Stimulated activated naive B cell treated with anti-CD40 and anti-IgM and Interleukin-4, amounts not matched to agents 10 μg/mL and 1 μg/mL and 100 μg/mL, for 72 hours (primary cell): ENCODE measurements around the gene INTS1.

Source experiments
- ATAC-seq, 2 donors: fragments of 150-1000 bp; cut with Tn5 transposase; replicated peaks; 2 replicates each; pipeline ENCODE4 v1.10.0; 2021; ENCODE audit warnings: moderate library complexity in 1 of 2
- DNase-seq: peaks from one replicate; pipeline ENCODE4 v3.0.0; 2021
- H3K27ac Mint-ChIP-seq: one replicate; pipeline ENCODE4 v1.8.0; 2022; ENCODE audit warnings: mild to moderate bottlenecking, mixed read lengths
- H3K27me3 Mint-ChIP-seq, 2 donors: one replicate each; pipeline ENCODE4 v1.8.0; 2022; ENCODE audit warnings: mixed read lengths in 2 of 2
- H3K36me3 Mint-ChIP-seq, 2 donors: one replicate each; pipeline ENCODE4 v1.8.0; 2022; ENCODE audit warnings: mixed read lengths in 2 of 2, mild to moderate bottlenecking in 1 of 2
- H3K4me1 Mint-ChIP-seq, 2 donors: one replicate each; pipeline ENCODE4 v1.8.0; 2022; ENCODE audit warnings: mixed read lengths in 2 of 2, mild to moderate bottlenecking in 1 of 2
- H3K4me3 Mint-ChIP-seq, 2 donors: one replicate each; pipeline ENCODE4 v1.8.0; 2022; ENCODE audit warnings: mild to moderate bottlenecking in 2 of 2, mixed read lengths in 2 of 2, moderate library complexity in 1 of 2
- H3K9me3 Mint-ChIP-seq, 2 donors: one replicate each; pipeline ENCODE4 v1.8.0; 2022; ENCODE audit warnings: mixed read lengths in 2 of 2, mild to moderate bottlenecking in 1 of 2

INTS1 gene, protein sequence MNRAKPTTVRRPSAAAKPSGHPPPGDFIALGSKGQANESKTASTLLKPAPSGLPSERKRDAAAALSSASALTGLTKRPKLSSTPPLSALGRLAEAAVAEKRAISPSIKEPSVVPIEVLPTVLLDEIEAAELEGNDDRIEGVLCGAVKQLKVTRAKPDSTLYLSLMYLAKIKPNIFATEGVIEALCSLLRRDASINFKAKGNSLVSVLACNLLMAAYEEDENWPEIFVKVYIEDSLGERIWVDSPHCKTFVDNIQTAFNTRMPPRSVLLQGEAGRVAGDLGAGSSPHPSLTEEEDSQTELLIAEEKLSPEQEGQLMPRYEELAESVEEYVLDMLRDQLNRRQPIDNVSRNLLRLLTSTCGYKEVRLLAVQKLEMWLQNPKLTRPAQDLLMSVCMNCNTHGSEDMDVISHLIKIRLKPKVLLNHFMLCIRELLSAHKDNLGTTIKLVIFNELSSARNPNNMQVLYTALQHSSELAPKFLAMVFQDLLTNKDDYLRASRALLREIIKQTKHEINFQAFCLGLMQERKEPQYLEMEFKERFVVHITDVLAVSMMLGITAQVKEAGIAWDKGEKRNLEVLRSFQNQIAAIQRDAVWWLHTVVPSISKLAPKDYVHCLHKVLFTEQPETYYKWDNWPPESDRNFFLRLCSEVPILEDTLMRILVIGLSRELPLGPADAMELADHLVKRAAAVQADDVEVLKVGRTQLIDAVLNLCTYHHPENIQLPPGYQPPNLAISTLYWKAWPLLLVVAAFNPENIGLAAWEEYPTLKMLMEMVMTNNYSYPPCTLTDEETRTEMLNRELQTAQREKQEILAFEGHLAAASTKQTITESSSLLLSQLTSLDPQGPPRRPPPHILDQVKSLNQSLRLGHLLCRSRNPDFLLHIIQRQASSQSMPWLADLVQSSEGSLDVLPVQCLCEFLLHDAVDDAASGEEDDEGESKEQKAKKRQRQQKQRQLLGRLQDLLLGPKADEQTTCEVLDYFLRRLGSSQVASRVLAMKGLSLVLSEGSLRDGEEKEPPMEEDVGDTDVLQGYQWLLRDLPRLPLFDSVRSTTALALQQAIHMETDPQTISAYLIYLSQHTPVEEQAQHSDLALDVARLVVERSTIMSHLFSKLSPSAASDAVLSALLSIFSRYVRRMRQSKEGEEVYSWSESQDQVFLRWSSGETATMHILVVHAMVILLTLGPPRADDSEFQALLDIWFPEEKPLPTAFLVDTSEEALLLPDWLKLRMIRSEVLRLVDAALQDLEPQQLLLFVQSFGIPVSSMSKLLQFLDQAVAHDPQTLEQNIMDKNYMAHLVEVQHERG (N-terminal part only)

DNA sequence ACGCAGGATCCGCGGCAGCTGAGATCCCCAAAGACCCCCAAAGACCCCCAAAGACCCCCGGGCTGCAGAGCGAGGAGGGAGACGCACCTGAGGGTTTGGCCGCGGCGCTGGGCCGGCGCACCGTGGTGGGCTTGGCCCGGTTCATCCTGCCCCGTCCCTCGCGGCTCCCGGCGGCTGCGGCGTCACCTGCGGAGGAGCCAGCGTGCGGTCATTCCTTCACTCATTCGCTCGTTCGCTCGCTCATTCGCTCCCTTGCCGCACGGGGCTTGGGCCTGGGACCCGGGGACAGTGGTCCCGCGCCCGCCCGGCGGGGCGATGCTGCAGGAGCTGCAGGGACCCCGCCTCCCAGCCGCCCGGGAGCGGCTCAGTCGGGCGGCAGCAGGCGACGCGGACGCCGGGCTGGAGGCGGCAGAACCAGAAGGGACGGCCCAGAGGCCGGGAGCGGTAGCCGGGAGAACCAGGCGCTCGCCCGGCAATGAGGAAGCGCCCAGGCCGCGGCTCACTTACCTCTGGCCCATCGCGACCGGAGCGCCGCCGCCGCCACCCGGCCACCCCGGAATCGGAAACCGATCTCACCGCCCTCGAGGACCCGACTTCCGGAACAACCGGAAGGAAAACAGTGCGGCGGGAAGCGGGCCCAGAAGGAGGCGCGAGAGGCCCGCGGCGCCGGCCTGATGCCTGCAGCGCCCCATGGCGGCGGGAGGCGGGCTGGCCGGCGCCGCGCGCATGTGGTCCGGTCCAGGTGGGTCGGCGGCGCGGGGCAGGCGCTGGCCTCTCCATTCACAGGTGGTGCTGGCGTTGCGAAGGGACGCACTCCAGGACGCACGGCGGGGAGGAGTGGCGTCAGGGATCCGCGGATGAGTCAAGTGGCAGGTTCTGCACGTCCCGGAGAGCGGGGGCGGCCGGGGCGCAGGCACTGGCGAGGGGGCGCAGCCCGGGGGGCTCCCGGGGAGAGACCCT lies at the start of gene INTS1:
Gene INTS1, minus strand, starts transcription at position 574 of the 960 bp plus-strand sequence. Its CDS starts 429 bp downstream, at position 145.
- H3K27me3 Mint-ChIP-seq: no peaks in the 10 kb centered on the region
- H3K4me1 Mint-ChIP-seq: peaks cover 46 to 68% of the 10 kb centered on the region in 2 donors
- H3K9me3 Mint-ChIP-seq: no peaks in the 10 kb centered on the region
- peak within 1 kb of the TSS; percentile 92 for H3K27ac Mint-ChIP-seq
- peaks cover 26 to 27% of the 10 kb centered on the region in 2 donors for H3K36me3 Mint-ChIP-seq
- ATAC-seq: peak; percentile 84 to 86
- peak within 1 kb of the TSS; percentile 92 to 97 for H3K4me3 Mint-ChIP-seq
- DNase-seq: peak; percentile 86

DNA sequence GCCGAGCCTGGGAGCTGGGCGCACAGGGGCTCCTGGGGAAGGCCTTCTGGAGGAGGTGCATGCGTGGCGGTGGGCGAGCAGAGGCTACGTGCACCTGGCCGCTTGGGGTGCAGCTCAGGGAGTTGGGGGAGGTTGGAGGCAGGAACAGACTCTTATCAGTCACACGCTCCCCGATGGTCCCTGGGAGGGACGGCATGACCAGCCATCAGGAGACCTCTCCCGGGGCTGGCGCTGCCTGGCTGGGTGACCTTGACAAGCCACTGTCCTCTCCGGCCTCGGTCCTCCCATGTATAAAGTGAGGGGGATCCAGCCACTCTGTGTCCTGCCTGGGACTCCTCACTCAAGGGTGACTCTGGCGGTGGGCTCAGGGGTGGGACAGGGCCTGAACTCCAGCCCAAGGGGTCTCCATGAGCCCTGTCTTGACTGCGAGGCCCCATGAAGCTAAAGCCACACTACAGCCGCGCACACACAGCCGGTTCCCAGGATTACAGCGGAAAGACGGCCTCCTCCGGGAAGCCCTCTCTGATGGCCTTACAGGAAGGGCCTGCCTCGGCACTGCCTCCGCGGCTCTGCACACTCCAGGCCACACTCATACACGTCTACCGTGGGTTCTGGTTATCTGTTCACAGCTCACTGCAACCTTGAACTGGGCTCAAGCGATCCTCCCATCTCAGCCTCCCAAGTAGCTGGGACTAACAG lies 49.5 kb upstream of the INTS1 start:
- Mint-ChIP-seq H3K27me3 (no peaks in the 10 kb centered on the region), H3K4me1 (peaks cover 5 to 7% of the 10 kb centered on the region in 2 donors), H3K36me3 (no peaks in the 10 kb centered on the region), H3K27ac (no peak overlapping the region), H3K9me3 (no peaks in the 10 kb centered on the region), H3K4me3 (no peak overlapping the region)
- DNase-seq (no peak), ATAC-seq (no peak)

DNA sequence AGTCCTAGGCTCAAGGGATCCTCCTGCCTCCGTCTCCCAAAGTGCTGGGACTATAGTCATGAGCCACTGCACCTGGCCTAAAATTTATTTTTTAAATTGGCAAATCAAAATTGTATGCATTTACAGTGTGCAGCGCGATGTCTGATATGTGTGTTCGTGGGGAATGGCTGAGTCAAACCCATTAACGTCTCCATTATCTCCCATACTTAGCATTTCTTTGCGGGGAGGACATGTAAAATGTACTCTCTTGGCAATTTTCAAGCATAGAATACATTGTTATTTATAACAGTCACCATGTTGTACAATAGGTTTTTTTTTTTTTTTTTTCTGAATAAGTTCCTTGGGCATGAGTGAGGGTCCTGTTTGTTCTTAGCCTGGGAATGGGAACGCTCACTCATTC lies 48.0 kb upstream of the INTS1 start:
- ATAC-seq (no peak), DNase-seq (no peak)
- H3K36me3 Mint-ChIP-seq: peaks cover 0 to 1% of the 10 kb centered on the region in 2 donors
- no peaks in the 10 kb centered on the region for H3K27me3 Mint-ChIP-seq
- no peaks in the 10 kb centered on the region for H3K9me3 Mint-ChIP-seq
- H3K4me3 Mint-ChIP-seq: no peak overlapping the region
- H3K4me1 Mint-ChIP-seq: peaks cover 8 to 14% of the 10 kb centered on the region in 2 donors
- no peak overlapping the region for H3K27ac Mint-ChIP-seq

DNA sequence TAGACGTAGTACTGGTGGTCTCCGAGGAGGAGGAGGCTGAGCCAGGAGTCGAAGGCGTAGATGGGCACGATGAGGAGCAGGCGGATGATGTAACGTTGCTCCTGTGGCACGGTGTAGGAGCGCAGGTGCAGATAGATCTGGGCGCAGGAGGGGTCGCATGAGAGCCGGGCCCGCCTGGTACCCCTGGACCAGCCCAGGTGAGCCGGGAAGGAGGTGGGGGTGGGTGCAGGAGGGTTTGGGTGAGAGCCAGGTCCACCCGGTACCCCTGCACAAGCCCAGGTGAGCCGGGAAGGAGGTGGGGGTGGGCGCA lies 46.6 kb upstream of the INTS1 start:
- Mint-ChIP-seq H3K27me3 (no peaks in the 10 kb centered on the region), H3K36me3 (peaks cover 0 to 1% of the 10 kb centered on the region in 2 donors), H3K4me1 (peaks cover 6 to 8% of the 10 kb centered on the region in 2 donors), H3K9me3 (no peaks in the 10 kb centered on the region), H3K4me3 (no peak overlapping the region), H3K27ac (no peak overlapping the region)
- DNase-seq: no peak
- no peak for ATAC-seq

DNA sequence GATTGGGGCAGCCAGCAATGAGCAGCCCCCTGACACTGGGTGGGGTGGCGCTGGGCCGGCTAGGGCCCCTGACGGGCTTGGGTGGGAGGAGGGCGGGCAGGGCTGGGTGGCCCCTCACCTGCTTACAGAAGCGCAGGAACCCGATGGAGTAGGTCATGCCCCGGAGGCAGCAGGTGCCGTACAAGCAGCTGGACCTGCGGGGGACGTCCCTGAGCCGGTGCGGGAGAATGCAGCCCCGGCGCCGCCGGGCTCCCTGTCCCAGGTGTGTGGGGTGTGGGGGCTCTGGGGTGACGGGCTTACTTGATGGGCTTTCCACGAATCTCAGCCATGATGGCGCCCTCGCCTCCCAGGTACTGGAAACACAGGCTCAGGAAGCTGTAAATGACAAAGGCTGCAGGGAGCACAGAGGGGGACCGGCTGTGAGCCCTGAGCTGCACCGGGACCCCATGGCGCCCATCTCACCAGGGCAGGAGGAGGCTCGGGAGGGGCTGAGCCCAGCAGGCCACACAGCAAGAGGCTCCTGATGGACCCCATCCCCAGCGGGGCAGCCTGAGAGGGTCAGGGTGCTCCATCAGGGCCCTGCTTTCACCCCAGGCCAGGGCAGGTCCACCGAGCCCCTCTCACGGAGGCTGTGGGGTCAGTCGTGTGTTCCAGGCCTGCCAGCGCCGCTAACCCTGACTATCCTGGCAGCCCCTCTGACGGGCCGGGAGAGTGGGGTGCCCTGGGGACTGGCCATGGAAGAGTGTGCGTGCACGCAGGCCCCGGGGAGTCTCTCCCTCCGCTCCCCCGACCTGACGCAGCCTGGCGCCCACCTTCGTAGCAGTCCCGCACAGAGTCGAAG lies 46.0 kb upstream of the INTS1 start:
- H3K36me3 Mint-ChIP-seq: peaks cover 0 to 1% of the 10 kb centered on the region in 2 donors

DNA sequence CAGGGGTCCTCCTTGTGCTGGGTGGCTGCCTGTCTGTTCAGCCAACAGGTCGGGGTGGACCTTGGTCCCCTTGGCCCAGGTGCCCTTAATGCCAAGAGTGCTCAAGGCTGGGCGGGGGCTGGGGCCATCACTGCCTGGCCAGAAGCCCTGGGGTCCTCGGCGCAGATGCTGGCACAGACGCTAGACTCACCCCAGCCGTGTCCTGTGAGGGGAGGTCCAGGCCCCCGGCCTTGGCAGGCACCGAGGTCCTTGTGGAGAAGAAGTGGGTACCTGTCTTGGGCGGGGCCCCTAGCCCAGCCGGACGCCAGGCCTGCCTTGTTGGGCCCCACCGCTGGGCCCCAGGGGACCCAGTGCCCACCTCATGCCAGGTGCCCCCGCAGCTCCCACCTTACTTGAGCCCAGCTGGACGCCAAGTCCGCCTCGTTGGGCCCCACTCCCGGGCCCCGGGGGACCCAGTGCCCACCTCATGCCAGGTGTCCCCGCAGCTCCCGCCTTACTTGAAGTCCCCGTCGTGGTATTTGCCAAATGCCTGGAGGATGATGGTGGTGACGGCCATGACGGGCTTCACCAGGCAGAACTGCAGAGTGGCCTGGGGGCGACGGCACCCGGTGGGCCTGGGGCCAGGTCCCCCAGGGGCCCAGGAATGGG lies 45.3 kb upstream of the INTS1 start:
- Mint-ChIP-seq H3K27ac (no peak overlapping the region), H3K4me3 (no peak overlapping the region), H3K27me3 (no peaks in the 10 kb centered on the region), H3K9me3 (no peaks in the 10 kb centered on the region), H3K36me3 (peaks cover 4% of the 10 kb centered on the region in 2 donors), H3K4me1 (peaks cover 8 to 11% of the 10 kb centered on the region in 2 donors)
- ATAC-seq (no peak), DNase-seq (no peak)

More for the DNA sequence above, 46.0 kb upstream of the INTS1 start:
- peaks cover 8% of the 10 kb centered on the region in 2 donors for H3K4me1 Mint-ChIP-seq
- no peak overlapping the region for H3K27ac Mint-ChIP-seq
- DNase-seq: no peak
- no peaks in the 10 kb centered on the region for H3K27me3 Mint-ChIP-seq
- H3K4me3 Mint-ChIP-seq: no peak overlapping the region
- ATAC-seq: no peak
- no peaks in the 10 kb centered on the region for H3K9me3 Mint-ChIP-seq

DNA sequence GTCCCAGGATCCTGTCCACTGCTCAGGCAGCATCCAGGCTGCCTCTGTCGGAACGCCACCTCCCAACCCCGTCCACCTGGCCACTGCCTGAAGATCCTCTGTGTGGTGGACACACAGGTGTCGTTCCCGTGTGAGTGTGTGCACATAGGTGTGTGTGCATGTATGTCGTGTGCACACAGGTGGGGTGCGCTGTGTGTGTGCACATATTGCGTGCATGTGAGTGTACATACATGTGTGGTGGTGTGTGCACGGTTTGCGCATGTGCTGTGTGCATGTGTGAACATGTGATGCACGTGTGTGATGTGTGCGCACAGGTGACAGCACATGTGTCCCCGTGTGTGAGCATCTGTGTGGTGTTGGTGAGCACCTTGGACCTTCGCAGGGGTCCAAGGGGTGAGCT lies 44.8 kb upstream of the INTS1 start:
- peaks cover 4 to 8% of the 10 kb centered on the region in 2 donors for H3K36me3 Mint-ChIP-seq
- no peak for DNase-seq
- no peak for ATAC-seq
- H3K9me3 Mint-ChIP-seq: no peaks in the 10 kb centered on the region
- no peak overlapping the region for H3K27ac Mint-ChIP-seq
- no peaks in the 10 kb centered on the region for H3K27me3 Mint-ChIP-seq
- H3K4me1 Mint-ChIP-seq: peaks cover 8 to 11% of the 10 kb centered on the region in 2 donors
- H3K4me3 Mint-ChIP-seq: no peak overlapping the region

DNA sequence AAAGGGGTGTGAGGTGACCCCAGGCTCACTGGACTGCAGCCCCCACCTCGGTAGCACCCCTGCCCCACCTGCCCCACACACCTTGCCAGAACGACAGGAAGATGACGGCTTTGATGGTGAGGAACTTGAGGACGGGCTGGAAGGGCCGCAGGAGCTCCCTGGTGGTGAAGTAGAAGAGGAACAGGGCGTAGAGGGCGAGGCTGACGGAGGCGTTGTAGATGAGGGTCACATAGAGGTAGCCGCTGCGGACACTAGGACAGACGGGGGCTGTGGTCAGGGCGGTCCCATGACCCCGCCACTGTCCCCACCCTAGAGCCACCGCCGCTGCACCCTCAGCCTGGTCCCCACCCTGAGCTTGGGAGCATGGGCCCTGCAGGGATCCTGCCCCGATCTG lies 44.2 kb upstream of the INTS1 start:
- Mint-ChIP-seq H3K9me3 (no peaks in the 10 kb centered on the region), H3K36me3 (peaks cover 7 to 8% of the 10 kb centered on the region in 2 donors), H3K27me3 (no peaks in the 10 kb centered on the region), H3K4me1 (peaks cover 8 to 11% of the 10 kb centered on the region in 2 donors), H3K4me3 (no peak overlapping the region), H3K27ac (no peak overlapping the region)
- peak in 1 of 2 donors; percentile 45 for ATAC-seq
- no peak for DNase-seq

DNA sequence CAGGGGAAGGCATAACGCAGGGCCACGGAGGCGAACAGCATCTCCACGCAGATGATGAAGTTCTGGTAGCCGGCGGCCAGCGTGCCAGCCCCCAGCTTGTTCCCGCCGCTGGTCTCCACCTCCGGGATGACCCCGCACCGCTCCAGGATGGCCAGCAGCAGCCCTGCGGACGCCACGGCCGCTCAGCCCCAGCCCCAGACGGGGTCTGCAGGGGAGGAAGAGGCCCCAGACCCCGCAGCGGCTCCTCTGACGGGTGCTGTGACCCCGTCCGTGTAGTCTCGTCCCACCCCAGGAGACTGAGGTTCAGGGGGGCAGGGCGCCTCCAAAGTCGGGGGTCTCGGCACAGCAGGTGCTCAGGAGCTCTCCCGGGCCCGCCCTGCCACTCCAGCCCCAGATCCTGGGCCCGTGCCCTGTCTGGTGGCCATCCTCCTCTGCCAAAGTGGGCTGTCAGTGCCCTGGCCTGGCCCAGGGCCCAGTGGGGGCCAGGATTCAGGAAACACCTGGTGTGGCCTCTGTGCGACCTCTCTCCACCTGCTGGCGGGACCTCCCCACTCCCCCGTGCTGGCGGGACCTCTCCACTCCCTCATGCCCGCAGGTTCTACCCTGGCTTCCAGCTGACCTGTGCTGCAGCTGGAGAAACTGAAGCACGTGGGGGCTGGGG lies 43.7 kb upstream of the INTS1 start:
- H3K4me1 Mint-ChIP-seq: peaks cover 8 to 11% of the 10 kb centered on the region in 2 donors

DNA sequence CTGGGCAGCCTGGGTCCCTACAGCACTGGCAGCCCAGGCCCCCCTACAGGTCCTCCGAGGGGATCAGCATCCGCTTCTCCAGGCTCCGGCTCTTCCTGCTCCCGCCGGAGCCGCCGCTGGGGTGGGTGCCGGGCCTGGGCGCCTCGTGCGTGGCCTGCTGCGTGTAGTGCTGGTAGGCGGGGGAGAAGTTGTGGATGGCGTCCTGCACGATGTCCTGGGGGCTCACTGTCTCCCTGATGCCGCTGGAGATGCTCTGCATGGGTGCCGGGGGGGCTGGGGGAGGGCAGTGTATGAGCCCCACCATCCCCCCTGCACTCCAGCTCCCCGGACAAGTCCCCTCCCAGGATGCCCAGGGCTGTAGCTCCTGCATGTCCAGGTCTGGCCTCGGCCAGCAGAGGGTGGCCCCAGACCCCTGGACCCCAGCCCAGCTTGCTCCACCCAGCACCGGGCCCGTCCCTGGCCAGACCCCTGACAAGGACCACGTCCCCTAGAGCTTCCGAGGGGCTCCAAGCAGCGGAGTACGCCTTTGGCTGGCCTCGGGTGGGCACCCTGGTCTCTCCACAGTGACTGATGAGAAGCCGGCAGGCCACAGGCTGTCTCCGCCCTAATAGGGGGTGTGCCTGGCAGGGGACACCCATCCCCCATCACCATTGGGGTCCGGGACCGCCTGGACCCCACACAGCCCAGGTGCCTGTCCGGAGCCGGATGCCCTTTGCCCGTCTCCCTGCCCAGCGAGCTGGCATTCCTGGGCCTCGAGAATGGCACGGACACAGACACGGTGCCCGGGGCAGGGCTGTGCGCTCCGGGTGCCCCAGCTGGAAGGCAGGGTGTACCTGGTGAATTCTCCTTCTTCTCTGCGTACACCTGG lies 43.0 kb upstream of the INTS1 start:
- Mint-ChIP-seq H3K9me3 (no peaks in the 10 kb centered on the region), H3K27me3 (no peaks in the 10 kb centered on the region), H3K4me1 (peaks cover 8 to 11% of the 10 kb centered on the region in 2 donors), H3K36me3 (peaks cover 15% of the 10 kb centered on the region in 2 donors), H3K27ac (no peak overlapping the region), H3K4me3 (no peak overlapping the region)
- ATAC-seq (no peak), DNase-seq (no peak)

More for the DNA sequence above, 43.7 kb upstream of the INTS1 start:
- Mint-ChIP-seq H3K9me3 (no peaks in the 10 kb centered on the region), H3K27me3 (no peaks in the 10 kb centered on the region), H3K27ac (no peak overlapping the region), H3K36me3 (peaks cover 8 to 10% of the 10 kb centered on the region in 2 donors), H3K4me3 (no peak overlapping the region)
- ATAC-seq (peak in 1 of 2 donors; percentile 24), DNase-seq (no peak)
